ENCODE measurements around the gene GPR148. TPM values are rescaled to one million over a fixed set of nuclear protein-coding genes. Genes with fewer than 3 reads are reported as not detected.

GPR148 gene
- total RNA-seq, 5 donors from 2014 or later (not counting 1 experiment from before 2014, with no cell fraction given) = not detected

- no peaks in the 10 kb centered on the region for H3K36me3 Mint-ChIP-seq
- Histone ChIP-seq H3K4me1 (ENCODE audit: control insufficient read depth in 1 of 2, extremely low read depth in 1 of 2, insufficient read depth in 2 of 2, low read length in 2 of 2) (no peaks in the 10 kb centered on the region), H3K4me3 (ENCODE audit: control insufficient read depth in 1 of 2, extremely low read depth in 1 of 2, low read length in 1 of 2) (no peak overlapping the region), H3K27me3 (replicated peaks in 1 of 2; ENCODE audit: control insufficient read depth in 2 of 2, extremely low read depth in 1 of 2, insufficient read depth in 2 of 2, low read length in 1 of 2) (peaks cover 2 to 50% of the 10 kb centered on the region in 2 experiments), H3K27ac (ENCODE audit: low read length) (no peak overlapping the region), H3K9me3 (no peaks in the 10 kb centered on the region), H3K36me3 (ENCODE audit: control insufficient read depth in 2 of 2, extremely low read depth in 1 of 2, insufficient read depth in 1 of 2, low read length in 1 of 2) (no peaks in the 10 kb centered on the region)
- ATAC-seq (replicated peaks in 1 of 4) (no peak), DNase-seq (no peak)
- peaks cover 12 to 19% of the 10 kb centered on the region in 2 donors for H3K27me3 Mint-ChIP-seq
- WGBS (ENCODE audit: insufficient coverage) = 84% methylated on average over 5 of the region's 12 CpGs
- no peak overlapping the region for H3K27ac Mint-ChIP-seq
- no peaks in the 10 kb centered on the region for H3K9me3 Mint-ChIP-seq
- ChIA-PET POLR2A (no interaction called here), CTCF (no interaction called here)
- H3K4me1 Mint-ChIP-seq = no peaks in the 10 kb centered on the region
- H3K4me3 Mint-ChIP-seq = no peak overlapping the region
These were observed 38.0 kb downstream of the GPR148 start for GRCh38 chr2:130766711-130767407.

- DNase-seq (no peak), ATAC-seq (replicated peaks in 1 of 4) (no peak)
- Mint-ChIP-seq H3K4me3 (no peak overlapping the region), H3K4me1 (no peaks in the 10 kb centered on the region), H3K27ac (no peak overlapping the region), H3K27me3 (peaks cover 14 to 20% of the 10 kb centered on the region in 2 donors), H3K36me3 (no peaks in the 10 kb centered on the region), H3K9me3 (no peaks in the 10 kb centered on the region)
- Histone ChIP-seq H3K4me3 (ENCODE audit: control insufficient read depth in 1 of 2, extremely low read depth in 1 of 2, low read length in 1 of 2) (no peak overlapping the region), H3K36me3 (ENCODE audit: control insufficient read depth in 2 of 2, extremely low read depth in 1 of 2, insufficient read depth in 1 of 2, low read length in 1 of 2) (no peaks in the 10 kb centered on the region), H3K27me3 (replicated peaks in 1 of 2; ENCODE audit: control insufficient read depth in 2 of 2, extremely low read depth in 1 of 2, insufficient read depth in 2 of 2, low read length in 1 of 2) (peaks cover 2 to 46% of the 10 kb centered on the region in 2 experiments), H3K27ac (ENCODE audit: low read length) (no peak overlapping the region), H3K9me3 (no peaks in the 10 kb centered on the region), H3K4me1 (ENCODE audit: control insufficient read depth in 1 of 2, extremely low read depth in 1 of 2, insufficient read depth in 2 of 2, low read length in 2 of 2) (no peaks in the 10 kb centered on the region)
- ChIA-PET CTCF (no interaction called here), POLR2A (no interaction called here)
- 59% methylated on average over 6 of the region's 7 CpGs for WGBS (ENCODE audit: insufficient coverage)
These were observed 38.5 kb downstream of the GPR148 start for GRCh38 chr2:130767408-130767775.

GRCh38 chr2:130768191-130768855 lies 39.5 kb downstream of the GPR148 start:
- 81% methylated on average over 13 of the region's 17 CpGs for WGBS (ENCODE audit: insufficient coverage)
- H3K4me3 ChIP-seq (ENCODE audit: control insufficient read depth in 1 of 2, extremely low read depth in 1 of 2, low read length in 1 of 2) = no peak overlapping the region
- no peak overlapping the region for H3K27ac ChIP-seq (ENCODE audit: low read length)
- ATAC-seq (replicated peaks in 1 of 4) (no peak), DNase-seq (no peak)
- no peak overlapping the region for H3K27ac Mint-ChIP-seq
- peaks cover 14 to 20% of the 10 kb centered on the region in 2 donors for H3K27me3 Mint-ChIP-seq
- POLR2A ChIA-PET = no interaction called here
- peaks cover 0 to 7% (median 0%) of the 10 kb centered on the region in 3 donors for H3K9me3 Mint-ChIP-seq
- peaks cover 2 to 36% of the 10 kb centered on the region in 2 experiments for H3K27me3 ChIP-seq (replicated peaks in 1 of 2; ENCODE audit: control insufficient read depth in 2 of 2, extremely low read depth in 1 of 2, insufficient read depth in 2 of 2, low read length in 1 of 2)
- H3K4me1 Mint-ChIP-seq = no peaks in the 10 kb centered on the region
- no peak overlapping the region for H3K4me3 Mint-ChIP-seq
- no peaks in the 10 kb centered on the region for H3K9me3 ChIP-seq
- no peaks in the 10 kb centered on the region for H3K36me3 ChIP-seq (ENCODE audit: control insufficient read depth in 2 of 2, extremely low read depth in 1 of 2, insufficient read depth in 1 of 2, low read length in 1 of 2)
- H3K36me3 Mint-ChIP-seq = no peaks in the 10 kb centered on the region
- CTCF ChIA-PET = no interaction called here
- no peaks in the 10 kb centered on the region for H3K4me1 ChIP-seq (ENCODE audit: control insufficient read depth in 1 of 2, extremely low read depth in 1 of 2, insufficient read depth in 2 of 2, low read length in 2 of 2)

GRCh38 chr2:130769343-130769907 lies 40.6 kb downstream of the GPR148 start:
- WGBS (ENCODE audit: insufficient coverage) = 93% methylated on average over 4 of the region's 7 CpGs
- Mint-ChIP-seq H3K27me3 (peaks cover 14 to 18% of the 10 kb centered on the region in 2 donors), H3K9me3 (peaks cover 0 to 7% (median 0%) of the 10 kb centered on the region in 3 donors), H3K36me3 (no peaks in the 10 kb centered on the region), H3K4me1 (no peaks in the 10 kb centered on the region), H3K27ac (no peak overlapping the region), H3K4me3 (no peak overlapping the region)
- Histone ChIP-seq H3K27me3 (replicated peaks in 1 of 2; ENCODE audit: control insufficient read depth in 2 of 2, extremely low read depth in 1 of 2, insufficient read depth in 2 of 2, low read length in 1 of 2) (peaks cover 2 to 27% of the 10 kb centered on the region in 2 experiments), H3K4me3 (ENCODE audit: control insufficient read depth in 1 of 2, extremely low read depth in 1 of 2, low read length in 1 of 2) (no peak overlapping the region), H3K36me3 (ENCODE audit: control insufficient read depth in 2 of 2, extremely low read depth in 1 of 2, insufficient read depth in 1 of 2, low read length in 1 of 2) (no peaks in the 10 kb centered on the region), H3K9me3 (no peaks in the 10 kb centered on the region), H3K4me1 (ENCODE audit: control insufficient read depth in 1 of 2, extremely low read depth in 1 of 2, insufficient read depth in 2 of 2, low read length in 2 of 2) (no peaks in the 10 kb centered on the region), H3K27ac (ENCODE audit: low read length) (no peak overlapping the region)
- POLR2A ChIA-PET = no interaction called here
- no peak for DNase-seq
- CTCF ChIA-PET = no interaction called here
- no peak for ATAC-seq (replicated peaks in 1 of 4)

DNA sequence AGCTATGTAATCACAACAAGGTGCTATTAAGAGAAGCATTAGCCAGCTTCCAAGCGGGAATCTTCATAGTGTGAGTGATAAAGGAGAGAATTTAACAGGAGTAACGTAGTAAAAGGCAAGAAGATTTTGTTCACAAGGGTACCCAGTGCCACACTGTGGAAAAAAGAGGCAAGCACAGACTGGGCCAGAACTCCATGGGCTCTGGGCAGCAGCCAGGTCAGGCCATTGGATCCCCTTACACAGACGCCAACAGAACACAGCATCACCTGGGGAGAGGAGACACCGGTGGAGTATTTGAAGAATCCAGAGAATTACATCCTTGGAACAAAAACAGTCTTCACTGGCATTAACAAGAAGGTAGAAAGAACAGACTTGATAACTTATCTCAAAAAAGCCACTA lies 47.7 kb downstream of the GPR148 start:
- no peaks in the 10 kb centered on the region for H3K9me3 ChIP-seq
- Mint-ChIP-seq H3K36me3 (no peaks in the 10 kb centered on the region), H3K27ac (no peak overlapping the region), H3K4me1 (no peaks in the 10 kb centered on the region), H3K27me3 (peaks cover 20 to 33% of the 10 kb centered on the region in 2 donors), H3K4me3 (no peak overlapping the region), H3K9me3 (peaks cover 0 to 7% (median 0%) of the 10 kb centered on the region in 3 donors)
- DNase-seq (no peak), ATAC-seq (replicated peaks in 1 of 4) (no peak)
- WGBS (ENCODE audit: insufficient coverage) = 50% methylated on average over 2 of the region's 4 CpGs
- no peak overlapping the region for H3K4me3 ChIP-seq (ENCODE audit: control insufficient read depth in 1 of 2, extremely low read depth in 1 of 2, low read length in 1 of 2)
- H3K27ac ChIP-seq (ENCODE audit: low read length) = no peak overlapping the region
- POLR2A ChIA-PET = no interaction called here
- no peaks in the 10 kb centered on the region for H3K4me1 ChIP-seq (ENCODE audit: control insufficient read depth in 1 of 2, extremely low read depth in 1 of 2, insufficient read depth in 2 of 2, low read length in 2 of 2)
- peaks cover 2 to 3% of the 10 kb centered on the region in 2 experiments for H3K27me3 ChIP-seq (replicated peaks in 1 of 2; ENCODE audit: control insufficient read depth in 2 of 2, extremely low read depth in 1 of 2, insufficient read depth in 2 of 2, low read length in 1 of 2)
- H3K36me3 ChIP-seq (ENCODE audit: control insufficient read depth in 2 of 2, extremely low read depth in 1 of 2, insufficient read depth in 1 of 2, low read length in 1 of 2) = no peaks in the 10 kb centered on the region
- CTCF ChIA-PET = no interaction called here

DNA sequence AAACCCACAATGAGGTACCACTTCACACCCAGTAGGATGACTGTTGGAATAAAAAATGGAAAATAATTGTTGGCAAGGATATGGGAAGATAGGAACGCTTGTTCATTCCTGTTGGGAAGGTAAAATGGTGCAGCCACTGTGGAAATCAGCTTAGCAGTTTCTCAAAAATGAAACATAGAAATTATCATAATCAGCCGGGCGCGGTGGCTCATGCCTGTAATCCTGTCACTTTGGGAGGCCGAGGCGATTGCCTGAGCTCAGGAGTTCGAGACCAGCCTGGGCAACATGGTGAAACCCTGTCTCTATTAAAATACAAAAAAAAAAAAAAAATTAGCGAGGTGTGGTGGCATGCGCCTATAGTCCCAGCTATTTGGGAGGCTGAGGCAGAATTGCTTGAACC lies 49.9 kb downstream of the GPR148 start:
- CTCF ChIA-PET = interaction anchor here in 1 of 2 donors (0.7 kb wide), 1 partner anchor 19 kb away, joined by 7 read pairs; no protein-coding TSS in a partner anchor
- H3K9me3 Mint-ChIP-seq = no peaks in the 10 kb centered on the region
- no peaks in the 10 kb centered on the region for H3K4me1 Mint-ChIP-seq
- WGBS (ENCODE audit: insufficient coverage) = no CpG with 5 or more reads among the region's 9 CpGs
- H3K4me3 Mint-ChIP-seq = no peak overlapping the region
- no peaks in the 10 kb centered on the region for H3K36me3 Mint-ChIP-seq
- H3K4me3 ChIP-seq (ENCODE audit: control insufficient read depth in 1 of 2, extremely low read depth in 1 of 2, low read length in 1 of 2) = no peak overlapping the region
- ATAC-seq (replicated peaks in 1 of 4) (no peak), DNase-seq (no peak)
- H3K27ac ChIP-seq (ENCODE audit: low read length) = no peak overlapping the region
- peaks cover 19 to 29% of the 10 kb centered on the region in 2 donors for H3K27me3 Mint-ChIP-seq
- no peaks in the 10 kb centered on the region for H3K9me3 ChIP-seq
- H3K36me3 ChIP-seq (ENCODE audit: control insufficient read depth in 2 of 2, extremely low read depth in 1 of 2, insufficient read depth in 1 of 2, low read length in 1 of 2) = no peaks in the 10 kb centered on the region
- no peak overlapping the region for H3K27ac Mint-ChIP-seq
- no peaks in the 10 kb centered on the region for H3K4me1 ChIP-seq (ENCODE audit: control insufficient read depth in 1 of 2, extremely low read depth in 1 of 2, insufficient read depth in 2 of 2, low read length in 2 of 2)
- POLR2A ChIA-PET = no interaction called here
- peaks cover 2 to 3% of the 10 kb centered on the region in 2 experiments for H3K27me3 ChIP-seq (replicated peaks in 1 of 2; ENCODE audit: control insufficient read depth in 2 of 2, extremely low read depth in 1 of 2, insufficient read depth in 2 of 2, low read length in 1 of 2)

Data from T-cell (primary cell).